GM21390 (cell line): ENCODE data around the gene SLC43A2.
"Not testable (repeated sequence)": the region's sequence is repeated elsewhere in the genome, so short reads cannot be mapped to it uniquely, and the experiment has no call there.

Experiments used
- ATAC-seq: cut with Tn5 transposase; IDR thresholded peaks from one replicate; pipeline ENCODE4 v1.9.1; 2021; ENCODE audit not compliant: unreplicated experiment

The SLC43A2 gene

DNA sequence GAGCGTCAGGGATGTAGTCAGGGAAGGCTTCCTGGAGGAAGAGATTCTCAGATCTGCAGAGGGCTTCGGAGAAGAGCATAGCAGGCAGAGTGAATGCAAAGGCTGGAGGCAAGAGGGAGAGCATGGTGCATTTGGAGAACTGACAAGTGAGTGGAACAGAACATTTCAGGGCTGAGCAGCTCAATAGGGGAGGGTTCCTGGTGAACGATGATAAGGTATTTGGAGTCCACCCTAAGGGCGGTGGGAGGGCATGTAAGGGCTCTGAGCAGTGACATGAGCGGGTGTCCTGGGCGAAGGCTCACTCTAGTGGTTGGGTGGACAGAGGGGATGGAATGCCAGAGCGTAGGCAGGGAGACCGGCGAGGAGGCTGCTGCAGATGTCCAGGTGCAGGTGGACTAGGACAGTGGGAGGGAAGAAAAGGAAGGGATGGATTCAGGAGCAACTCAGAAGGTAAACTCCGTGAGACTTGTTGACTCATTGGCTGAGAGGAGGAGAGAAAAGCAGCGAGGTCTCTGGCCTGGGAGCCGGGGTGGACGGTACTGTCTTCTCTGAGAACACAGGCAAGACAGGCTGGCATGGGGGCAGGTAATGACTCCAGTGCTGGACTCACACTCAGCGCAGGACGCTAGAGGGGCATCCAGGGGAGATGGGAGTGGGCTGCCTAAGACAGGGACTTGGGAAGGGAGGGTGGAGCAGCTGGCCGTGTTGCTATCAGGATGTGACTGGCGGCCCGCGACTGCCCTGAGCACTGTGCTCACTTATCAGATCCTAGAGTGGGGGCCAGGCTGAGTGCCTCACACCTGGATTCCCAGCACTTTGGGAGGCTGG, 64.6 kb downstream of the SLC43A2 start:
- ATAC-seq, result no peak

DNA sequence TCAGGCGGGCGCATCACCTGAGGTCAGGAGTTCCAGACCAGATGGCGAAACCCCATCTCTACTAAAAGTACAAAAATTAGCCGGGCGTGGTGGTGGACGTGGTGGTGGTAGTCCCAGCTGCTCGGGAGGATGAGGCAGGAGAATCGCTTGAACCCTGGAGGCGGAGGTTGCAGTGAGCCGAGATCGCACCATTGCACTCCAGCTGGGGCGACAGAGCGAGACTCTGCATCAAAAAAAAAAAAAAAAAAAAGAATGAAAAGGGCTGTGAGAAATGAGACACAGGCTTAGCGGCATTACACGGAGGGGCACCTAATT, 65.2 kb downstream of the SLC43A2 start:
- not testable (repeated sequence) for ATAC-seq

DNA sequence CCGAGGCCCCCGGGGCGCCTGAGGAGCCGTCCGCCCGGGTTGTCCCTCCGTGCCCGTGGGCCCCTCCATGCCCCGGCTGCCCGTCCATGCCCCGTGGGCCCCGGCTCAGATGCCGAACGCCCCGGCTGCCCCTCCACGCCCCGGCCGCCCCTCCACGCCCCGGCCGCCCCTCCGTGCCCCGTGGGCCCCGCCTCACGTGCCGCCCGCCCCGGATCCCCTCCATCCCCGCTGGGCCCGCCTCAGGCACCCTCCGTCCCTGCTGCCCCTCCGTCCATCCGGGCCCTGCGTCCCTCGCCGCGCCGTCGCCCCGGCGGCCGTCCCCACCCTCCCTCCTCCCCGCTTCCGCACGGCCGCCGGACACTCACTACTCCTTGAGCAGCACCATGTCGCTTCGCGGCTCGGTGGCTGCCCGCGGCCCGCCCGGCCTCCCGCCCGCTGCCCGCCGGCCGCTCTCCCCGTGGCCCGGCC, 66.4 kb downstream of the SLC43A2 start:
- peak; percentile 26 for ATAC-seq

DNA sequence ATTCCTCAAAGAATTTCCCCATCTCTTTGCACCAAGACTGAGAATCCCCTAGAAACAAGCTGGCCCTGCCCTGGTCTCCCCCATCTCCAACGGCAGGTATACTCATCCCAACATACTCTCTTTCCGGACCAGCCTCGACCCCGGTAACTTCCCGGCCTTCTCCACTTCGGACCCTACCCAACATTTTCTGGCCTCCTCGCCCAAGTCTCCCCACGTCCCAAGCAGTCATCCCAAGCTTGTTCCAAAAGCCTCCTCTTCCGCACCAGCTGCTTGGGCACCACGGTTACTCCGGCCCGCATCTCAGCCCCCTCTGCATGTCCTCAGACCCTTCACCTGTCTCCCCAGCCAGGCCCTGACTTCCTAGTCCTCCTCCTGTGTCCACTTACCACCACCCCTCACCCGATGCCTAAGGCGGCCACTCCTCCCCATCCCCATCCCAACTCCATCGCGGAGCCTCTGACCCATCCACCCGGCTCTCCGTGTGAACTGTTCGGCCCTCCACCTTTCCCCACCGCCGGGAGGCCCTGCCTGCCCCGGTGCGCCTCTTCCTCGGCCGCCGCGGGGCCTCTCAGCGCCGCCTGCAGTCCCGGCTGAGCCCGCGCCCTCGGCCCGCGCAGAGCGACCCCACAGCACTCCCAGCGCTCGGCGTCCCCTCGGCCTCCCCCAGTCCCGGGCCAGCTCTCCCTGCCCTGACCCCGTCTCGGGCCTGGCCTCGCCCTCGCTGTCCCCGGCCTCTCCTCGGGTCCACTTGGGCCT, 67.0 kb downstream of the SLC43A2 start:
- ATAC-seq, result peak; percentile 16

DNA sequence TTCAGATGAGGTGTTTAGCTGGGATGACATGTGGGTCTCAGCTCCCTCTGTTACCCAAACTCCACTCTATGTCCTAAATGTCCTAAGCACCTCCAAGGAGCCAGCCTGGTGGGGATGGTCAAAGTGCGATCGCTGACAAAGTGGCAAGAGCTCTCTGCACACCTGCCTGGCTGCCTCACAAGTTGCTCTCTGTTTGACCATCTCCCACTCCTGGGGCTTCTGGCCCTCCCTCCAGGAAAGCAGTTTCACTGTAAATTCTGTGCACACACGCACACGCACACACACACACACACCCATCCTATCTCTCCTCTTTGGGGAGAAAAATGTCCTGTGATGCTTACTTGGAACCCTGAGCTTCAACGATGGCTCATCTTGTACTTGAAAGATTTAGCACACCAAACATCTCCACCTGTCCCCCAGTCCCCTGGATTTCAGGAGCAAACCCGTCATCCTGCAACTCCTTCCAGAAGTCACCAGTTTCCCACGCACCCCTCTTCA, 67.7 kb downstream of the SLC43A2 start:
- ATAC-seq, result no peak

DNA sequence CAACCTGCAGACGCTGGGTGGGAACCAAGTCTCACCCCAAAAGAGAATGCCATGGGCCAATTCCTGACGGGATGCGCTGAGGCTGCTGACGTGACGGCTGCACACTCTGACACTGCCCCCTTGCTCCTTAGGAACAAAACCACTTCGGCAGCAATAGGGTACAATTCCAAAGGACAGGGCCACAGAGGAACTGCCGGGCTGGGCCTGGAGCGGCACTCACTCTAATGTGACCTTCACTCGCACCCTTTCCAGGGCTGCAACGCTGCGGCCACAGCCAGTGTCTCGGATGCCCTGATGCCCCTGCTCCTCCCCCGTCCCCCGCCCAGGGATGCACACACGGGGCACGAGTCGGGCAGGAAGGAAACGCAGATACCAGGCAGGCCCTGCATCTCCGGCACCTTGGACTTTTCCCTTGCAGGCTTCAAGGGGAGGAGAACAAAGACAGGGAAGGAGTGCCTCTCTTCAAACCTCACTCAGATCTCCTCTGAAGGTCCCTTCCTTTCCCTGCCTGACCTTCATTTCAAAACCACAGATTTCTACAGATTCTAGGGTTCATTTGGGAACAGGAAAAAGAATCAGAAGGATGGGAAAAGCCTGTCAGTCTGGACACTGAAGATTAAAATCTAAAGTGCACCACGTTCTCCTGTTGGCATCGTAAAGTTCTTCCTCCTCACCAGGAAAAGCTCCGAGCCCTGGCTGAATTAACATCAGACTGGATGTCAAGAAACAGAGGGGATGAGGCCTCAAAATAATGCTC, 68.4 kb downstream of the SLC43A2 start:
- ATAC-seq, result no peak

DNA sequence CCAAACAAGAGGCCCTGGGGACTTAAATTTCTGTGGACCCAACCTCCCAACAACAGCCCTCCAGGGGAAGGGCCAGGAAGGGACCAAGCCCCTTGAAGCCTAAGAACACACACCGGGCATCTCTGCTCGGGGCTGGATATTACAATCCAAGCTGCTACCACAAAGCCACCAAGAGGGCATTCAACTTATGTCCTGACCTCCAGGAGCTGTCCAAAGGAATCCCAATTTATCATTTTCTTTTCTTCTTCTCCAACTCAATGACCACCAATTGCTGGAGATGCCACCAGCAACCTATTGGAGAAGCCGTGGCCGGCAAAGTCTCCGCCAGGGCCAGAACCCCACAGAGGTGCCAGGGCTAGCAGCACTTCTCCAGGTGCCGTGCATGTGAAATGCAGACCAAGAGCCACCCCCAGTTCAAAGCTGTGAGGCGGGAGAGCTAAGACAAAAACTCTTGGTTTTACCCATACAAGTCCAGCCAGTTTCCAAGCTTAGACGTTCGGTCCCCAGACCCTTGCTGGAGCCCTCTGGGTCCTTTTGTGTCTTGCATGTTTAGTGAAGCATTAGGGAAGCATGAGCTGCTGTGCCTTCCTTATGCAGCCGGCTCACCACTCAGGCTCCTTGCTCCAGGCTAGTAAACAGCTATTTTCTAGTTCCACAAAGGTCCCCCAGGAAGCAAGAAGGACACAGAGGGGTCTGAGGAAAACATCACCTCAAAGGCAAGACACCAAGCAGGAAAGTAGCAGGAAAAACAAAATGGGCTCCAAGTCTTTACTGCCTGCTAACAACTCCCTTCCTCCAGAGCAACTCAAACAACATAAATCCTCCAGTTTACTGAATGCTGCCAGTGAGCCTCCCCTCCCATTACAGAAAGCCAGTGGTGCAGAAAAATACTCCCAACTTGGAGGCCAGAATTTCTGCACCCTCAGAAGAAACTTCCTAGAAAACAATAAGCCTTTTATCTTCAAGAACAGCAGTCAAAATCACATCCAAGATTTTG, 69.3 kb downstream of the SLC43A2 start:
- ATAC-seq, result no peak

DNA sequence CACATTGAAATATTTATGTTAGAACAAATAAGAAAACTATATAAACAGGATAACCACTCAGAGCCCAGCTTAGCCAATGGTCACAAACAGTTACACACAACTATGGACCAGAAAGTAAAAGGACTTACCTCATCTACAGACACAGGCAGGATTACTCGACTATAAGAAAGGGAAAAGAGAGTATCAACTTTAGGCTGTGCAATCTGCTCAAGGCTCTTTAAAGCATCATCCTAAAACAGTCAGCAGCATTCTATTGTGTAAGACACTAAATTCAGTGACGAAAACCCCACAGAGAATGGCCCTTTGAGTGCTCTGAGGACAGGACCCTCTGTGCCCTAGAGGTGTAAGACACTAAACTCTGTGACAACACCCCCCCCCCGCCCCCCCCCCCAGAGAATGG, 70.2 kb downstream of the SLC43A2 start:
- ATAC-seq, result no peak

DNA sequence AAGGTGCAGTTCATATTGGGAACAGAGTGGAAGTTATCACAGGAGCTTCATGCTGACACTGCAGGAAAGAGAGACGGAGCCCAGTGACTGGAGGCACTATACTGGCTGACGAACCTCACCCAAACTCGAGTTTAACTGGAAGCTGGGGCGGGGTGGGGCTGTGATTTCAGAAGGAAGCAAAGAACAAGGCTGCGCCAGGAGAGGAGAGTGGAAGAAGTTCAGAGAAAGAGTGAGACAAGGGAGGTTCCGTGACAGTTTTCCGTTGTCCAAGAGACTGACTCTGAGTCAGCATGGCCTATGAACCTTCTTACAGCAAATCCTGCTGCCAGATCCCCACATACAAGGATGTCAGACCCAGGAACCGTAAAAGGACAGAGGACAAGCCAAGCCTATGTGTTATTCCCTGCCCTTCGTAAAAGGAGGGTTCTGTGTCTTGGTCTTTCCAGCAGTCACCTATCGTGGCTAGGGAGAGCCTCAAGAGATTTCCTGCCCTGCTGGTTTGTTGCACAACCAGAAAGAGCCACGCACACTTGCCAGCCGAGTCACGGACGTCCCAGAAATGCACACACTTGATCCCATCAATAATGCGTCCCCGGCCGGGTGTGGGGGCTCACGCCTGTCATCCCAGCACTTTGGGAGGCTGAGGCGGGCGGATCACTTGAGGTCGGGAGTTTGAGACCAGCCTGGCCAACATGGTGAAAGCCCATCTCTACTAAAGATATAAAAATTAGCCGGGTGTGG, 71.1 kb downstream of the SLC43A2 start:
- no peak for ATAC-seq

DNA sequence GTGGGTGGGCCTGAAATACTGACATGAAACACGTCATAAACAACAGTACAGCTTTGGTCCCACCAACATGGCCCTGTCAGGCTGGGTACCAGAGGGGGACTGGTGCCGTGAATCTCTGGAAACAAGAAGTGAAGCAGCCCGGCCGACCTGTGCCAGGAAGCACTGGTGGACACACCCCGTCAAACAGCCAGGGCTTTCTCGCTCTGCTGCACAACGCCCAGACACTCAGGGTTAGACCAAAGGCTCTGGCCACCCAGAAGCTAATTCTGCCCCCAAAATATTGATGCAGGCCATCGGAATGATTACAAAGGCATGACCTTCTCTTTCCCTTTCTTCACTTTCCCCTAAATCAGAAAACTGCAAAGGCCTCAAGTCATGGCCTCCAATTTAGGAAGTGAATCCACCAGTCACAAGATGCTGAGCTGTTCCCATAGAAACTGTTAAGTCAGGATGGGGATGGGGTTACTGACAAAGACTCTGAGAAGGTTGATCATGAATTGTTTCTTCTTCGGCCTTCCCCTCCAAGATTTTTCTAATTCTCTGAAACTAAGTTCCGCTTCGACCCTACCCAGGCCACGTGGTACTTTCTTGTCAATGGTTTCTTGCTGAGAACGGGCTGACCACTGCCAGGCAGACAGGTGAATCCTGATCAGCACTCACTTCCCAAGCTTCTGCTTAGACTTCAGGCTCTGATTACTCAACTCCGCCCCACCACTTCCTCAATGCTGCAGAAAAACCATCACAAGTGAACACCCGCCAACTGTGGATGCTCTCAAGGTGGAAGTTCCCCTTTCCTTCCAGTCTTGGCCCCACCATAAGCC, 72.8 kb downstream of the SLC43A2 start:
- no peak for ATAC-seq

DNA sequence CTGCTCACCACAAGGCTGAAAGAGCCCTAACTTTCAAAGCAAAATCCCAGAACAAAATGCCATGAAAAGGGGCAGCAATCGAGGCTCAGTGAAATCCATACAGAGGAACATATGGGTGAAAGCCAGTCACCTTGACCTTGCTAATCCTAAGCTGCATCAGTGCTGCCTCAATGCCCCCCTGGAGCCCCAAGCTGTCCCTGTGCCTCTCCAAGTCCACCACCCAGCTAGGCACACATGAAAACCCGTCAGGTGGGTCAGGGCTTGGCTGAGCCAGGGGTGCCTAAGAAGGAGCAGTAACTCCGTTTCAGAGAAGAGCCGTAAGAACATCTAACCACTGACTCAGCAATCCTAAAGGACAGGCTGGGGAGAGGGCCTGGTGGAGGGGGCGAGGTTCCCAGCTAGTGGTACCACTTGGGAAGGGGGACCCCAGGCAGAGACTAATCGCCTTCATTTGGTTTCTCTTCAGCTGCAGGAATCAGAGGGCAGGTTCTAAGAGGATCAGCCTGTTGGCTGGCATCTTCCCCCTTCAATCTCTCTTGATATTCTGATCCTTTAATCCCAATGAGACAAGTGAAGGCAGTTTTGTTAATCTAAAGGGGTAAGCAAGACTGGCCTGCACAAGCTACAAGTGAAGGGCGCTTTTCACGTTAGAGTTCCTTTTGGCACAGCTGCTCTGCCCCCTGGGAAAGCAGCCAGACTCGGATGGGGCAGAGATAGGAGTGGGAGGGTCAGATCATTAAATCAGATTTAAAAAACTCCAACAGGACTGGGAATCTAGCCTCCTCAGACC, 73.7 kb downstream of the SLC43A2 start:
- no peak for ATAC-seq

DNA sequence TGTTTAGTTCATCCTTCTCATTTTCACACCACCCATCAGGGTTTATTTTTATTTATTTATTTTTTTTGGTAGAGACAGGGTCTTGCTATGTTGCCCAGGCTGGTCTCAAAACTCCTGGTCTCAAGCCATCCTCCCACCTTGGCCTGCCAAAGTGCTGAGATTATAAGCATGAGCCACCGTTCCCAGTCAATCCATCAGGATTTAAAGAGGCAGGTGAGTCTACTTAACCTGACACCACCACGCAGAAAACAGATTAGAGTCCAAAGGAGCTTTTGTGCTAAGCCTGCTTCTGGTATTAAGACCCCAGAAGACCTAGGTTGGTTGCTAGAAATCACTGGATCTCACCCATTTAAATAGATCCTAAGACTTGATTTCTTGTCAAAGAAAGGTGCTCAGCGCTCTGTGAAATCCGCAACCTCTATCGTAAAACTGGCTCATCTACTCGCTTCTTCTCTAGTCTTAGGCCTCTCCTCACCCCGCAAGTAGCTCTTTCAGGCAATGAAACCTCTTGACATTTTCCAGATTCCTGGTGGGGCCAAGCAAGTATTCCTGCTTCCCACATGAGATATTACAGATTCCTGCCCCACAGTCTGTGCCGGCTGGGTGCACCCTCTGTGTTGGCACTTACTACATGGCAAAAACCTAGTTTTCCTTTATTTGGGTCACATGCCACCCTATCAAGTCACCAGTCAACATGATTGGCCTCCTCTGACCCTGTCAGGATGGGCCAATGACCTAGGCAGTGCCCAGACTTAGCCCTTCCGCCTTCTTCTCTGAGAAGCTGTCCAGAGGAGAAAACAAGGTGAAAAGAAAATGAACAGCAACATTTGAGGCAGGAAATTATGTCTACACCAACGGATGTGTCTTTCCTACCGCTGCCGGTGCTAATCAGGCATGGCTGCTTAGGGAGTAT, 75.0 kb downstream of the SLC43A2 start:
- ATAC-seq, result no peak

DNA sequence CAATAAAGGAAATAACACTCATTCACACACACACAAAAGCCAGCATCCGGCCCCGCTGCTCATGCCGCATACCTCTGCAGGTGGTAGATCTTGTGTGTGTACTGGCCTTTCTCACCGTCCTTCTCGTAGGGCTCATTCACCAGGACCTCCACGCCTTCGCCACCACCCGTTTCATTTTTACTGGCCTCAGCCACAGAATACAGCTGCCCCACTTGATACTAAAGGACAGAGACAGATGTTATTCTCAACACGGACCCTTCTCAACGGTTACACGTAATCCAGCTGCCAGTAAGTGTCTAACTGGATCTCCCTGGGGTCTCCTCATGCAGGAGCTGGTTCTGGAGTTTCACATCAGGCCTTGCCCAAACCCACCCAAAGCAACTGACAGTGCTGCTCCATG, 75.7 kb downstream of the SLC43A2 start:
- ATAC-seq, result no peak

DNA sequence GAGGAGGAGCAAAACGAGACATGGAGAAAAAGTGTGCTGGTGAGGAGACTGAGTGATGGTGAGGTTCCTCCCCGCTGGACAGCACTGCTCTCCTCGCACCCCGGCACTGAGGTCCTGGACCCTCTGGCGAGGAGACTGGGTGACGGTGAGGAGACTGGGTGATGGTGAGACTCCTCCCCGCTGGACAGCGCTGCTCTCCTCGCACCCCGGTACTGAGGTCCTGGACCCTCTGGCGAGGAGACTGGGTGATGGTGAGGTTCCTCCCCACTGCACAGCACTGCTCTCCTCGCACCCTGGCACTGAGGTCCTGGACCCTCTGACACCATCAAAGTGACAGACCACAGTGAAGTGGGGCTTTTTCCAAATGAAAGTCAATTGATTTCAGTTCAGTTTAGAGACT, 76.9 kb downstream of the SLC43A2 start:
- ATAC-seq, result no peak

DNA sequence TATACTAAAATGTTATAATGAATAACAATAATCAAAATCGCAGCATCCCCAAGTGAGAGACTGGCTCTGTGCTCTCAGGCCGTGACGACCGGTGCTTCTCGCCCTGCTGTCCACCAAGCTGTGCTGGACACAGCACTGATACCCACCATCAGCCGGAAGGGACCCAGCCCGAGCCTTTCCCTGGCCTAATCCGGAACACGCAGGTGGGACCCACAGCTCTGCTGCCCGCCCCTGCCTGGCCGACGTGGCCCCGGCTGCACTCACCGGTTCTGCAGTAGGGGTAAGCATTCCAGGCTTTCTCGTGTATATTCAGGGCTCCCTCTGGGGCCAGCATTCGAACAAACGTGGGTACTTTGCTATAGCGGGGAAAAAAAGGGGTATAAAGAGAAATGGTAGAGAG, 80.6 kb downstream of the SLC43A2 start:
- no peak for ATAC-seq

DNA sequence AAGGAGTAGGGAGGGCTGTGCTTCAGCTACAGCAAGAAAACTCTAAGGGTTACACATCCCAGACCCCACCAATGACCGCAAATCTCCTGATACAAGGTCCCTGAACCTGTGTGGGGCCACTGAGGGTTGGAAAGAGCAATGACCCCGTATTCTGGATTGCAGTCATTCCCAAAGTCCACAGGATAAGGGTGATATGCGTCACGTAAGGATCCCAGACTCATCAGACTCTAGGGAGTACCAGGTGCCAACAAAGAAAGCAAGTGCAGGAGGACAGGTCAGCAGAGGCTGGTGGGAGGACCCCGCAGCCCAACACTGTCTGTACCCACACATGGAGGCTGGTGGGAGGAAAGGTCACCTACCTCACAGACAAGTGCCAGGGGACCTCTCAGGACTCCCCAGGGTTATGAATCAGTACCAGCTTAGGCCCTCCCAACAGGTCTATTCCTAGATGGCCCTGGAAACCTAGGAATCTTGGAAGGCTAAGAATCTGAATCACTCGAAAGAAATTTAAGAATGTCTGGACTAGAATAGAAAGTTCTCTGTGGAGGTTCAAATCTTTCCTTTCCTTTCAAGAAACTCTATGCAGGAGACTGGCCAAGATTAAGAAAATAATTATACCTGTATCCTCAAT, 82.2 kb downstream of the SLC43A2 start:
- no peak for ATAC-seq
